ENCODE data around the gene SSBP4.

SSBP4 gene

DNA sequence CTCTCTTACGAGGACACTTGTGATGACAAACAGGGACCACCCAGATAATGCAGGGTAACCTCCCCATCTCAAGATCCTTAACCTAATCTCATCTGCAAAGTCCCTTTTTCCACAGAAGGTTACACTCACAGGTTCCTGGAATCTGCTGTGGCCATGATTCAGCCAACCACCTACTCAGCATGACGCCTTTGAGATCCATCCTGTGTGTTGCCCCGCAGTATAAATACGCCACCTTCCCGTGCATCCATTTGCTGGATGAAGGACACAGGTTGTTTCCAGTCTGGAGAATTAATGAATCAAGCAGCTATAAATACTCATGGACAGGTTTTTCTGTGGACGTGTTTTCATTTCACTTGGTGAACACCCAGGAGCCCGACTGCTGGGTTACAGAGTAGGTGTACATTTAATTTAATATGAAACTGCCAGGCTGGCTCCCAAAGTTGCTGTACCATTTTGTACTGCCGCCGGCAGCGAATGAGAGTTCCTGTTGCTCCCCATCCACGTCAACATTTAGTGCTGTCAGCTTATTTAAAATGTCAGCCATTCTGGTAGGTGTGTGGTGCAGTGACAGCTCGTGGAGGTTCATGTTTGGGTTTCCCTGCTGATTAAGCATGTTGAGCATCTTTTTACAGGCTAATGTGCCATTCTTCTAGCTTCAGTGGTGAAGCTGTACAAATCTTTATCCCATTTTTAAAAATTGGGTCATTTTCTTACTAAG, 62.5 kb downstream of the SSBP4 start:
- in situ Hi-C loops (cut with HindIII; ENCODE audit: low sequenced_read_pairs), result no loop called here

DNA sequence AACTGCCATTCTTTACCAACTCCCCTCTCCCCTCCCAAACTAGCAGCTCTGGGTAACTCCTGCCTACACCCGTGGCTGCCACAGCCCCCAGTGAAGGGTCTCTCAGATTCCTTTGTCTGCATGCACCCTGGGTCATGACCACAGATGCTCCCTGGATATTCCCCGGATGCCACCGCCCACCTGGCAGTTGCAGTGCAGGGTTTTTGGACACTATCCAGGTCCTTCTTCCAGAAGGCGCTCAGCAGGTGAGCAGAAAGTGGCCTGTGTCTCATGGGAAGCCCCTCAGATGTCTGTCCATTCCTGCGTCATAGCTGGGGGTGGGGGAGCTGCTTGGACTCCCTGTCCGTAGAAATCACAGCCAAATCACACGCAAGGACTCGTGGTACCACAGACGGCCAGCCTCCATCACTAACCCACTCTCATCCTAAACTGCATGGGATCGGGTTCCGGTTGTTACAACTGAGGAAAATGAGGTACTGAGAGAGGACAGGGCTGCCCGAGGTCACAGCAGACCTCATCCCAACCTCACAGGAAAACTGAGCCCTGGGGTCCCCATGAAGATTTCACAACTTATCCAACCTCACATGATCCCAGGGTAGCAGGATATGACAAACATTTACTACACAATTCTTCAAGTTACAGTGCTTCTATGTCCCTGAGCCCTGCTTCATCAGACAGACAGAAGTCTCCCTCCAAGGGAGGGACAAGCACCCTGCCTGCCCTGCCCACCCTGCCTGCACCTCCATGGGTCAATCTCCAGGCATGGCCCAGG, 64.1 kb downstream of the SSBP4 start:
- in situ Hi-C loops (cut with HindIII; ENCODE audit: low sequenced_read_pairs), result no loop called here
